B cell (primary cell): ENCODE measurements around the gene EXD3. TPM values are rescaled to one million over a fixed set of nuclear protein-coding genes. Genes with fewer than 3 reads are reported as not detected.

Experiments used
- ATAC-seq: fragments of 200-7000 bp; cut with Tn5 transposase; one replicate; pipeline ENCODE4 v1.10.0; 2021; ENCODE audit warnings: low read depth, mild to moderate bottlenecking, moderate number of reproducible peaks, moderate library complexity
- CTCF ChIA-PET: fragments of 350-600 bp; sonication (Branson Sonifier 250); formaldehyde crosslinking; loops from one replicate; lab custom pipeline; 2021; ENCODE audit warnings: antibody characterized with exemption, inconsistent platforms; lab: Charles Lee
- POLR2A ChIA-PET: fragments of 350-600 bp; sonication (Branson Sonifier 250); formaldehyde crosslinking; loops from one replicate; lab custom pipeline; 2021; ENCODE audit warnings: antibody characterized with exemption; lab: Charles Lee
- DNase-seq: peaks from one replicate; pipeline ENCODE4 v3.0.0; 2013
- H2AFZ ChIP-seq: 2 replicates; pipeline ENCODE4 v1.6.1; 2012; ENCODE audit warnings: mild to moderate bottlenecking, low read depth, low read length; ENCODE audit not compliant: insufficient read depth, poor library complexity, severe bottlenecking
- H3K27ac ChIP-seq, 2 donors: 1 replicate in 1 of 2; 2 replicates in 1 of 2; pipeline ENCODE4 v1.5.1; 2012 to 2013; ENCODE audit warnings: low read length in 2 of 2, mild to moderate bottlenecking in 2 of 2, moderate library complexity in 1 of 2
- H3K27me3 ChIP-seq, 4 experiments: fragments of 200-600 bp in 1 of 4; sonication (generic) in 1 of 4; replicated peaks in 1 of 4; 1 replicate in 2 of 4; 2 replicates in 2 of 4; pipeline versions ENCODE4 v1.6.1 to v1.7.0; 2013 to 2016; ENCODE audit warnings: low read length in 3 of 4, mild to moderate bottlenecking in 2 of 4, mixed read lengths in 1 of 4, moderate library complexity in 1 of 4; ENCODE audit not compliant: insufficient read depth in 4 of 4, control insufficient read depth in 3 of 4; ENCODE audit errors: control extremely low read depth in 1 of 4
- H3K36me3 ChIP-seq, 2 experiments: replicated peaks in 1 of 2; 1 replicate in 1 of 2; 2 replicates in 1 of 2; pipeline versions ENCODE4 v1.6.1 to v1.7.1; 2013; ENCODE audit warnings: low read length in 1 of 2; ENCODE audit not compliant: insufficient read depth in 2 of 2, control insufficient read depth in 1 of 2; ENCODE audit errors: control extremely low read depth in 1 of 2, extremely low read depth in 1 of 2
- H3K4me1 ChIP-seq, 2 donors: fragments of 200-600 bp in 1 of 2; sonication (generic) in 1 of 2; 1 replicate in 1 of 2; 2 replicates in 1 of 2; pipeline versions ENCODE4 v1.5.1 to v1.6.1; 2013 to 2017; ENCODE audit warnings: low read length in 2 of 2; ENCODE audit not compliant: control insufficient read depth in 2 of 2, insufficient read depth in 2 of 2
- H3K4me2 ChIP-seq: replicated peaks from 2 replicates; pipeline ENCODE3; 2012; ENCODE audit warnings: mild to moderate bottlenecking, low read depth, low read length; ENCODE audit not compliant: poor library complexity, severe bottlenecking
- H3K4me3 ChIP-seq, 5 experiments: fragments of 200-600 bp in 1 of 5; sonication (generic) in 1 of 5; 1 replicate in 3 of 5; 2 replicates in 2 of 5; pipeline versions ENCODE4 v1.5.1 to v1.7.0; 2011 to 2016; ENCODE audit warnings: low read length in 4 of 5, mild to moderate bottlenecking in 4 of 5, low read depth in 2 of 5, control low read depth in 1 of 5, moderate library complexity in 1 of 5; ENCODE audit not compliant: insufficient read depth in 1 of 5; ENCODE audit errors: control extremely low read depth in 1 of 5, extremely low read depth in 1 of 5
- H3K79me2 ChIP-seq: fragments of 200-600 bp; sonication (generic); one replicate; pipeline ENCODE4 v1.6.0; 2016; ENCODE audit warnings: low read length; ENCODE audit not compliant: control insufficient read depth, insufficient read depth
- H3K9ac ChIP-seq: fragments of 200-600 bp; sonication (generic); 2 replicates; pipeline ENCODE4 v1.6.1; 2017; ENCODE audit warnings: mild to moderate bottlenecking, low read length, moderate library complexity
- H3K9me3 ChIP-seq, 3 donors: one replicate each; pipeline versions ENCODE4 v1.6.1 to v1.7.1; 2013; ENCODE audit warnings: low read length in 2 of 3; ENCODE audit not compliant: control insufficient read depth in 2 of 3, insufficient read depth in 1 of 3; ENCODE audit errors: control extremely low read depth in 1 of 3
- H4K20me1 ChIP-seq: 2 replicates; pipeline ENCODE4 v1.6.0; 2012; ENCODE audit warnings: mild to moderate bottlenecking, low read length; ENCODE audit not compliant: insufficient read depth, control insufficient read depth, poor library complexity, severe bottlenecking
- H3K27ac Mint-ChIP-seq: one replicate; pipeline ENCODE4 v1.8.0; 2021; ENCODE audit warnings: mixed read lengths
- H3K27me3 Mint-ChIP-seq: one replicate; pipeline ENCODE4 v1.8.0; 2021; ENCODE audit warnings: mixed read lengths
- H3K4me1 Mint-ChIP-seq: one replicate; pipeline ENCODE4 v1.8.0; 2021; ENCODE audit warnings: mixed read lengths
- H3K4me3 Mint-ChIP-seq: one replicate; pipeline ENCODE4 v1.8.0; 2021; ENCODE audit warnings: mixed read lengths
- H3K9me3 Mint-ChIP-seq: one replicate; pipeline ENCODE4 v1.8.0; 2022; ENCODE audit warnings: mixed read lengths; ENCODE audit not compliant: insufficient read depth
- EZH2 ChIP-seq: IDR thresholded peaks from 2 replicates; pipeline ENCODE4 v1.6.1; 2012; ENCODE audit warnings: borderline replicate concordance, low read depth, mild to moderate bottlenecking, moderate library complexity, low read length; ENCODE audit not compliant: insufficient read depth, poor library complexity, severe bottlenecking
- WGBS: methylation state at CpG from one replicate; pipeline ENCODE4 v1.1.5; 2013; ENCODE audit warnings: missing lambda C conversion rate; ENCODE audit not compliant: insufficient coverage; 5-methylcytosine and 5-hydroxymethylcytosine counted together
- intact Hi-C: fragments of 100-400 bp; cut with micrococcal nuclease; formaldehyde crosslinking; loops from one replicate; pipeline ENCODE4 v1.10.0; 2022
- polyA plus RNA-seq: library from polyadenylated mRNA; depleted of rRNA; stranded (reverse); fragments of >200 nt; gene quantifications from 2 replicates; pipeline ENCODE4 v1.2.3, GENCODE V29; 2012
- total RNA-seq, 2 donors: library from RNA; stranded (reverse); fragments of 120-200 nt in 1 of 2; gene quantifications; 1 replicate in 1 of 2; 2 replicates in 1 of 2; pipeline versions ENCODE4 v1.2.3 to v1.2.4, GENCODE V29; 2013 to 2022
- TF ChIP-seq, protein P1 (sequence below): fragments of 200-600 bp; IDR thresholded peaks from one replicate; pipeline ENCODE4 v1.8.0; 2022; ENCODE audit warnings: antibody characterized with exemption, mild to moderate bottlenecking

The EXD3 gene
- total and polyA plus RNA-seq, 2 donors (not counting 1 experiment from before 2014, with no cell fraction given) = 22.5 to 23.7 TPM

GRCh38 chr9:137370865-137371520, 52.0 kb downstream of the EXD3 start:
- Mint-ChIP-seq H3K27ac (no peak overlapping the region), H3K27me3 (no peaks in the 10 kb centered on the region), H3K4me3 (no peak overlapping the region), H3K4me1 (no peaks in the 10 kb centered on the region), H3K9me3 (no peaks in the 10 kb centered on the region)
- H3K4me2 ChIP-seq = no peak overlapping the region
- 98% methylated on average over 52 of the region's 52 CpGs for WGBS
- no peaks in the 10 kb centered on the region for H3K79me2 ChIP-seq
- ChIA-PET POLR2A (no interaction called here), CTCF (interaction anchor here (0.7 kb wide), 1 partner anchor 21 kb away, joined by 4 read pairs; no protein-coding TSS in a partner anchor)
- no peak overlapping the region for H3K9ac ChIP-seq
- no peaks in the 10 kb centered on the region for H3K4me1 ChIP-seq
- H4K20me1 ChIP-seq = no peaks in the 10 kb centered on the region
- no peak overlapping the region for H2AFZ ChIP-seq
- H3K9me3 ChIP-seq = peaks cover 0 to 7% (median 3%) of the 10 kb centered on the region in 3 donors
- ATAC-seq (no peak), DNase-seq (no peak)
- TF ChIP-seq EZH2 = no peak
- TF ChIP-seq, protein P1, sequence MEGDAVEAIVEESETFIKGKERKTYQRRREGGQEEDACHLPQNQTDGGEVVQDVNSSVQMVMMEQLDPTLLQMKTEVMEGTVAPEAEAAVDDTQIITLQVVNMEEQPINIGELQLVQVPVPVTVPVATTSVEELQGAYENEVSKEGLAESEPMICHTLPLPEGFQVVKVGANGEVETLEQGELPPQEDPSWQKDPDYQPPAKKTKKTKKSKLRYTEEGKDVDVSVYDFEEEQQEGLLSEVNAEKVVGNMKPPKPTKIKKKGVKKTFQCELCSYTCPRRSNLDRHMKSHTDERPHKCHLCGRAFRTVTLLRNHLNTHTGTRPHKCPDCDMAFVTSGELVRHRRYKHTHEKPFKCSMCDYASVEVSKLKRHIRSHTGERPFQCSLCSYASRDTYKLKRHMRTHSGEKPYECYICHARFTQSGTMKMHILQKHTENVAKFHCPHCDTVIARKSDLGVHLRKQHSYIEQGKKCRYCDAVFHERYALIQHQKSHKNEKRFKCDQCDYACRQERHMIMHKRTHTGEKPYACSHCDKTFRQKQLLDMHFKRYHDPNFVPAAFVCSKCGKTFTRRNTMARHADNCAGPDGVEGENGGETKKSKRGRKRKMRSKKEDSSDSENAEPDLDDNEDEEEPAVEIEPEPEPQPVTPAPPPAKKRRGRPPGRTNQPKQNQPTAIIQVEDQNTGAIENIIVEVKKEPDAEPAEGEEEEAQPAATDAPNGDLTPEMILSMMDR = no peak
- no peaks in the 10 kb centered on the region for H3K36me3 ChIP-seq
- no peak overlapping the region for H3K4me3 ChIP-seq
- no peaks in the 10 kb centered on the region for H3K27me3 ChIP-seq
- intact Hi-C loops = no loop called here
- no peak overlapping the region for H3K27ac ChIP-seq
